GM12878 (cell line): ENCODE data around the gene CRIM1. TPM values are rescaled to one million over a fixed set of nuclear protein-coding genes. Genes with fewer than 3 reads are reported as not detected.

ENCODE experiments used
- ATAC-seq: fragments of 200-7000 bp; cut with Tn5 transposase; 3 replicates; pipeline ENCODE4 v1.9.1; 2020; ENCODE audit warnings: mild to moderate bottlenecking, moderate library complexity
- BruUV-seq: library from RNA; stranded (reverse); fragments of 400-500 nt; replicated peaks from 2 replicates; lab custom pipeline; 2021; lab: Mats Ljungman, UMichigan
- CTCF ChIA-PET: fragments of 300-600 bp; sonication (Branson Sonifier 250); formaldehyde crosslinking; extraction: SDS; loops from one replicate; lab custom pipeline; 2021; ENCODE audit warnings: inconsistent platforms; lab: Yijun Ruan, JAX
- POLR2A ChIA-PET: fragments of 350-600 bp; formaldehyde crosslinking; extraction: SDS; loops from one replicate; lab custom pipeline; 2021; ENCODE audit warnings: inconsistent platforms; lab: Charles Lee
- RAD21 ChIA-PET: fragments of 300-600 bp; sonication (Branson Sonifier 250); formaldehyde crosslinking; loops from one replicate; lab custom pipeline; 2023; ENCODE audit warnings: antibody characterized with exemption; ENCODE audit not compliant: unreplicated experiment; lab: Charles Lee
- SMC1A ChIA-PET: fragments of 300-600 bp; sonication (Branson Sonifier 250); formaldehyde crosslinking; loops from one replicate; lab custom pipeline; 2023; ENCODE audit not compliant: unreplicated experiment, uncharacterized antibody; lab: Charles Lee
- DNase-seq: peaks from one replicate; pipeline ENCODE4 v3.0.0-alpha.2; 2011; ENCODE audit warnings: low read depth, low spot score
- FAIRE-seq: peaks from 3 replicates; lab custom pipeline; 2011; peaks lifted over from hg19 to GRCh38; lab: Jason Lieb, UNC
- H2AFZ ChIP-seq: 2 replicates; pipeline ENCODE4 v1.6.0; 2011; ENCODE audit warnings: low read depth, low read length, control low read depth; ENCODE audit not compliant: control insufficient read depth
- H3K27ac ChIP-seq: 2 replicates; pipeline ENCODE4 v1.5.1; 2011; ENCODE audit warnings: control low read depth; ENCODE audit not compliant: control insufficient read depth, insufficient read depth
- H3K27me3 ChIP-seq, 2 experiments: replicated peaks in 1 of 2; 2 replicates each; pipeline versions ENCODE4 v1.6.0 to v1.6.1; 2011; ENCODE audit warnings: low read length in 1 of 2; ENCODE audit not compliant: control insufficient read depth in 2 of 2, insufficient read depth in 2 of 2
- H3K36me3 ChIP-seq, 2 experiments: 2 replicates each; pipeline ENCODE4 v1.5.1; 2011; ENCODE audit warnings: low read length in 1 of 2; ENCODE audit not compliant: control insufficient read depth in 2 of 2, insufficient read depth in 2 of 2
- H3K4me1 ChIP-seq: 2 replicates; pipeline ENCODE4 v1.6.1; 2011; ENCODE audit warnings: mild to moderate bottlenecking, low read length, moderate library complexity, mixed read lengths; ENCODE audit not compliant: control insufficient read depth, insufficient read depth
- H3K4me2 ChIP-seq: 2 replicates; pipeline ENCODE4 v1.6.0; 2011; ENCODE audit warnings: control low read depth; ENCODE audit not compliant: control insufficient read depth, insufficient read depth
- H3K4me3 ChIP-seq: fragments of 200-600 bp; sonication (generic); 2 replicates; pipeline ENCODE4 v1.5.1; 2016
- H3K79me2 ChIP-seq: 2 replicates; pipeline ENCODE4 v1.6.0; 2011; ENCODE audit warnings: low read length; ENCODE audit not compliant: control insufficient read depth, insufficient read depth
- H3K9ac ChIP-seq: 2 replicates; pipeline ENCODE4 v1.8.0; 2011; ENCODE audit warnings: low read length, control low read depth, mixed read lengths; ENCODE audit not compliant: control insufficient read depth, insufficient read depth
- H3K9me3 ChIP-seq: replicated peaks from 3 replicates; pipeline ENCODE4 v1.5.1; 2011; ENCODE audit warnings: mild to moderate bottlenecking, low read length; ENCODE audit not compliant: control insufficient read depth, insufficient read depth
- H4K20me1 ChIP-seq: 2 replicates; pipeline ENCODE4 v1.6.0; 2011; ENCODE audit not compliant: control insufficient read depth, insufficient read depth
- ATF3 ChIP-seq: IDR thresholded peaks from 2 replicates; pipeline ENCODE4 v1.6.1; 2011; ENCODE audit warnings: low read depth, mild to moderate bottlenecking, low read length, moderate library complexity, borderline replicate concordance; ENCODE audit errors: extremely low read depth
- BHLHE40 ChIP-seq, 2 experiments: fragments of 450-650 bp in 1 of 2; IDR thresholded peaks; 2 replicates each; pipeline ENCODE4 v1.6.1; 2011 to 2017; ENCODE audit warnings: low read depth in 2 of 2, borderline replicate concordance in 1 of 2, improper control_type of control experiment in 1 of 2, low read length in 1 of 2, mild to moderate bottlenecking in 1 of 2
- DPF2 ChIP-seq: fragments of 450-650 bp; IDR thresholded peaks from 2 replicates; pipeline ENCODE4 v1.6.1; 2017; ENCODE audit warnings: mild to moderate bottlenecking
- NFIC ChIP-seq: IDR thresholded peaks from 2 replicates; pipeline ENCODE4 v1.6.1; 2012; ENCODE audit warnings: low read depth, mild to moderate bottlenecking, inconsistent platforms, low read length, moderate library complexity
- NKRF ChIP-seq: fragments of 450-650 bp; conservative IDR thresholded peaks from 2 replicates; pipeline ENCODE4 v1.6.1; 2017; ENCODE audit warnings: mild to moderate bottlenecking, moderate library complexity
- NR2F1 ChIP-seq: fragments of 450-650 bp; conservative IDR thresholded peaks from 2 replicates; pipeline ENCODE4 v1.6.1; 2017; ENCODE audit warnings: mild to moderate bottlenecking
- RUNX3 ChIP-seq: IDR thresholded peaks from 2 replicates; pipeline ENCODE4 v1.6.1; 2012; ENCODE audit warnings: low read length, inconsistent platforms
- ZBTB4 ChIP-seq: fragments of 450-650 bp; formaldehyde crosslinking; IDR thresholded peaks from 2 replicates; pipeline ENCODE4 v1.4.0; 2022; ENCODE audit warnings: mild to moderate bottlenecking, moderate library complexity
- WGBS: methylation state at CpG from one replicate; pipeline ENCODE4 v1.1.6; 2016; ENCODE audit warnings: low lambda C conversion rate; ENCODE audit not compliant: insufficient replicate concordance, insufficient coverage; ENCODE audit errors: missing lambda C conversion rate; 5-methylcytosine and 5-hydroxymethylcytosine counted together
- in situ Hi-C: fragments of 300-500 bp; cut with MboI; formaldehyde crosslinking; loops from 9 replicates; pipeline ENCODE4 v1.14.3; 2018; ENCODE audit warnings: mixed read lengths
- intact Hi-C: fragments of 100-400 bp; cut with micrococcal nuclease; formaldehyde crosslinking; loops from one replicate; pipeline ENCODE4 v1.14.2; 2022; ENCODE audit not compliant: unreplicated experiment
- polyA plus RNA-seq, 11 experiments: library from polyadenylated mRNA; depleted of rRNA in 4 of 11; unstranded in 6 of 11; stranded (reverse) in 5 of 11; fragments of >200 nt; fragmentation: Nextera tagmentation in 4 of 11; fragmentation: Illumina TruSeq in 1 of 11; extraction: Ambion mirVana in 4 of 11; extraction: Trizol in 1 of 11; gene quantifications; 1 replicate in 1 of 11; 2 replicates in 10 of 11; pipeline versions ENCODE4 v1.2.1 to v1.2.3, GENCODE V29; 2011 to 2016; ENCODE audit warnings: inconsistent platforms in 2 of 11, missing spikeins in 2 of 11, low read depth in 1 of 11
- total RNA-seq, 4 experiments: library from RNA; depleted of rRNA in 3 of 4; stranded (reverse); fragments of >200 nt in 3 of 4; fragmentation: Illumina TruSeq in 1 of 4; extraction: Trizol in 1 of 4; gene quantifications; 2 replicates each; pipeline versions ENCODE4 v1.2.1 to v1.2.3, GENCODE V29; 2013 to 2021

CRIM1 gene
- total and polyA plus RNA-seq, 10 of the 15 experiments (the other 5 are each of a cell fraction or from before 2014, with no cell fraction given) = 0.42 to 7.4 (median 3.1) TPM

- no peaks in the 10 kb centered on the region for H3K79me2 ChIP-seq
- H3K27me3 ChIP-seq = no peaks in the 10 kb centered on the region
- ChIA-PET POLR2A (no interaction called here), SMC1A (no interaction called here), RAD21 (interaction anchor here (0.7 kb wide), 1 partner anchor 17 kb away, joined by 3 read pairs; no protein-coding TSS in a partner anchor), CTCF (no interaction called here)
- TF ChIP-seq NKRF (no peak), RUNX3 (peak; percentile 30; the same call in 1 of the 2 replicates), ATF3 (no peak)
- no peak overlapping the region for H3K27ac ChIP-seq
- H3K9ac ChIP-seq = no peak overlapping the region
- DNase-seq (no peak), FAIRE-seq (no peak), ATAC-seq (no peak; the same call in 2 of the 3 replicates)
- no peaks in the 10 kb centered on the region for H3K4me1 ChIP-seq
- no TSS peak for BruUV-seq
- intact Hi-C loops (no loop called here), in situ Hi-C loops (no loop called here)
- no peaks in the 10 kb centered on the region for H3K9me3 ChIP-seq
- H3K4me3 ChIP-seq = no peak overlapping the region
- WGBS = 77% methylated on average over 2 of the region's 2 CpGs
- H4K20me1 ChIP-seq = no peaks in the 10 kb centered on the region
- H3K36me3 ChIP-seq = no peaks in the 10 kb centered on the region
- H3K4me2 ChIP-seq = no peak overlapping the region
- no peak overlapping the region for H2AFZ ChIP-seq
Observed at GRCh38 chr2:36513661-36514060, 158.1 kb downstream of the CRIM1 start.

- H3K27ac ChIP-seq = no peak overlapping the region
- DNase-seq (no peak), ATAC-seq (no peak), FAIRE-seq (no peak)
- no TSS peak for BruUV-seq
- no peaks in the 10 kb centered on the region for H4K20me1 ChIP-seq
- H3K27me3 ChIP-seq = no peaks in the 10 kb centered on the region
- H2AFZ ChIP-seq = no peak overlapping the region
- ChIA-PET CTCF (no interaction called here), RAD21 (no interaction called here), POLR2A (no interaction called here), SMC1A (interaction anchor here (1.0 to 1.2 kb wide), 3 partner anchors 13 to 266 kb away, joined by 3 to 5 read pairs (median 3); no protein-coding TSS in a partner anchor)
- in situ Hi-C loops (no loop called here), intact Hi-C loops (no loop called here)
- 59% methylated on average over 7 of the region's 7 CpGs for WGBS
- H3K9me3 ChIP-seq = no peaks in the 10 kb centered on the region
- no peak overlapping the region for H3K4me2 ChIP-seq
- H3K9ac ChIP-seq = no peak overlapping the region
- no peaks in the 10 kb centered on the region for H3K79me2 ChIP-seq
- no peaks in the 10 kb centered on the region for H3K36me3 ChIP-seq
- no peak overlapping the region for H3K4me3 ChIP-seq
- H3K4me1 ChIP-seq = no peaks in the 10 kb centered on the region
- TF ChIP-seq BHLHE40 (IDR thresholded peaks at IDR 0.05; ENCODE audit: borderline replicate concordance in 1 of 2, low read depth in 2 of 2, low read length in 1 of 2) = no peak
- no peak for TF ChIP-seq ZBTB4
- TF ChIP-seq ATF3 = no peak
- TF ChIP-seq NFIC = no peak
- no peak for TF ChIP-seq DPF2
- TF ChIP-seq NR2F1 = no peak
Observed at GRCh38 chr2:36515538-36515937, 160.0 kb downstream of the CRIM1 start.
